SK-N-SH (cell line): ENCODE measurements around the gene CHDH. TPM values are rescaled to one million over a fixed set of nuclear protein-coding genes. Genes with fewer than 3 reads are reported as not detected.

Experiments
- CTCF ChIA-PET: fragments of 300-600, 350-600 bp; formaldehyde crosslinking; extraction: SDS; loops from one replicate; lab custom pipeline; 2021; lab: Yijun Ruan, JAX
- POLR2A ChIA-PET: fragments of 350-600 bp; sonication (Branson Sonifier 250); formaldehyde crosslinking; extraction: SDS; loops from one replicate; lab custom pipeline; 2020; ENCODE audit warnings: antibody characterized with exemption, inconsistent platforms; lab: Yijun Ruan, JAX
- DNase-seq: peaks from one replicate; pipeline ENCODE4 v3.0.0; 2012
- H2AFZ ChIP-seq: fragments of 200-600 bp; sonication (generic); 2 replicates; pipeline ENCODE4 v1.8.1; 2016; ENCODE audit warnings: antibody characterized with exemption, mild to moderate bottlenecking, low read depth
- H3F3A ChIP-seq: fragments of 200-600 bp; sonication (generic); replicated peaks from 2 replicates; pipeline ENCODE3; 2016; ENCODE audit warnings: antibody characterized with exemption, mild to moderate bottlenecking; ENCODE audit not compliant: insufficient read depth
- H3K27ac ChIP-seq, 2 experiments: fragments of 200-500 bp in 1 of 2; fragments of 200-600 bp in 1 of 2; sonication (Bioruptor generic) in 1 of 2; sonication (generic), shearing (Covaris generic) in 1 of 2; 2 replicates each; pipeline versions ENCODE4 v1.5.1 to v1.6.1; 2014 to 2016; ENCODE audit warnings: low read depth in 2 of 2, inconsistent platforms in 1 of 2, low read length in 1 of 2, mild to moderate bottlenecking in 1 of 2, mixed read lengths in 1 of 2
- H3K27me3 ChIP-seq: fragments of 200-600 bp; sonication (generic), shearing (Covaris generic); 2 replicates; pipeline ENCODE4 v1.6.1; 2016; ENCODE audit warnings: mixed run types; ENCODE audit not compliant: insufficient read depth
- H3K36me3 ChIP-seq, 2 experiments: fragments of 200-500 bp in 1 of 2; fragments of 200-600 bp in 1 of 2; sonication (Bioruptor generic) in 1 of 2; sonication (generic) in 1 of 2; replicated peaks in 1 of 2; 2 replicates each; pipeline versions ENCODE3 to v1.5.1; 2014 to 2016; ENCODE audit warnings: low read length in 1 of 2, mild to moderate bottlenecking in 1 of 2; ENCODE audit not compliant: insufficient read depth in 2 of 2, control insufficient read depth in 1 of 2
- H3K4me1 ChIP-seq, 2 experiments: fragments of 200-500 bp in 1 of 2; fragments of 200-600 bp in 1 of 2; sonication (Bioruptor generic) in 1 of 2; sonication (generic), shearing (Covaris generic) in 1 of 2; 2 replicates each; pipeline versions ENCODE4 v1.5.1 to v1.6.1; 2014 to 2016; ENCODE audit warnings: low read depth in 1 of 2, low read length in 1 of 2, mixed run types in 1 of 2; ENCODE audit not compliant: insufficient read depth in 2 of 2, control insufficient read depth in 1 of 2
- H3K4me2 ChIP-seq: fragments of 200-600 bp; sonication (generic), shearing (Covaris generic); 2 replicates; pipeline ENCODE4 v1.6.1; 2017; ENCODE audit warnings: mixed run types
- H3K4me3 ChIP-seq, 2 experiments: fragments of 200-500 bp in 1 of 2; fragments of 200-600 bp in 1 of 2; sonication (Bioruptor generic) in 1 of 2; sonication (generic), shearing (Covaris generic) in 1 of 2; 2 replicates each; pipeline versions ENCODE4 v1.5.1 to v1.8.1; 2014 to 2016; ENCODE audit warnings: low read depth in 2 of 2, inconsistent platforms in 1 of 2, low read length in 1 of 2, mild to moderate bottlenecking in 1 of 2, mixed read lengths in 1 of 2, moderate library complexity in 1 of 2
- H3K79me2 ChIP-seq: fragments of 200-600 bp; sonication (generic); 2 replicates; pipeline ENCODE4 v1.8.1; 2017; ENCODE audit warnings: mild to moderate bottlenecking; ENCODE audit not compliant: insufficient read depth
- H3K9ac ChIP-seq: fragments of 200-600 bp; sonication (generic); 2 replicates; pipeline ENCODE4 v1.6.1; 2017; ENCODE audit warnings: mixed run types
- H3K9me2 ChIP-seq: fragments of 200-600 bp; sonication (generic); 2 replicates; pipeline ENCODE4 v1.6.1; 2017; ENCODE audit warnings: mixed run types
- H3K9me3 ChIP-seq: fragments of 200-600 bp; sonication (generic); 2 replicates; pipeline ENCODE4 v1.6.1; 2017; ENCODE audit warnings: mixed run types, mild to moderate bottlenecking, moderate library complexity
- H4K20me1 ChIP-seq: fragments of 200-600 bp; sonication (generic); 2 replicates; pipeline ENCODE4 v1.6.1; 2017; ENCODE audit warnings: mild to moderate bottlenecking, mixed run types; ENCODE audit not compliant: insufficient read depth
- CHD2 ChIP-seq: fragments of 150-350 bp; IDR thresholded peaks from 2 replicates; pipeline ENCODE4 v1.6.1; 2018; ENCODE audit warnings: low read length; ENCODE audit not compliant: partially characterized antibody
- EZH2phosphoT487 ChIP-seq: fragments of 200-600 bp; sonication (generic); IDR thresholded peaks from 2 replicates; pipeline ENCODE4 v1.6.1; 2017; ENCODE audit warnings: low read depth, mixed run types, mild to moderate bottlenecking, antibody characterized with exemption, moderate library complexity, borderline replicate concordance
- FOSL2 ChIP-seq: IDR thresholded peaks from 2 replicates; pipeline ENCODE4 v1.4.0; 2012; ENCODE audit warnings: low read depth, mild to moderate bottlenecking, moderate library complexity, borderline replicate concordance
- MEF2A ChIP-seq: IDR thresholded peaks from 2 replicates; pipeline ENCODE4 v1.4.0; 2012; ENCODE audit warnings: low read depth, borderline replicate concordance
- NFIC ChIP-seq: IDR thresholded peaks from 2 replicates; pipeline ENCODE4 v1.4.0; 2012; ENCODE audit warnings: borderline replicate concordance
- RFX5 ChIP-seq: IDR thresholded peaks from 2 replicates; pipeline ENCODE4 v1.6.1; 2012; ENCODE audit warnings: mild to moderate bottlenecking, improper control_type of control experiment, low read length
- RXRA ChIP-seq: IDR thresholded peaks from 2 replicates; pipeline ENCODE4 v1.4.0; 2012; ENCODE audit warnings: low read depth, mild to moderate bottlenecking, borderline replicate concordance
- TAF1 ChIP-seq: IDR thresholded peaks from 2 replicates; pipeline ENCODE4 v1.6.1; 2012; ENCODE audit warnings: low read depth, mild to moderate bottlenecking, low read length, moderate library complexity, borderline replicate concordance
- WGBS: methylation state at CpG from one replicate; pipeline ENCODE4 v1.1.6; 2017; ENCODE audit warnings: low lambda C conversion rate; 5-methylcytosine and 5-hydroxymethylcytosine counted together
- polyA plus RNA-seq, 3 experiments: library from polyadenylated mRNA; depleted of rRNA; stranded (reverse); fragments of >200 nt; gene quantifications; 2 replicates each; pipeline ENCODE4 v1.2.3, GENCODE V29; 2012
- TF ChIP-seq, protein P1 (sequence below): IDR thresholded peaks from 2 replicates; pipeline ENCODE4 v1.4.0; 2012; ENCODE audit warnings: low read depth, borderline replicate concordance
- TF ChIP-seq, protein P2 (sequence below): IDR thresholded peaks from 2 replicates; pipeline ENCODE4 v1.6.1; 2012; ENCODE audit warnings: mild to moderate bottlenecking, low read depth, low read length, moderate library complexity
- TF ChIP-seq, protein P3 (sequence below): fragments of 200-600 bp; sonication (generic); IDR thresholded peaks from 2 replicates; pipeline ENCODE4 v1.6.1; 2017; ENCODE audit warnings: antibody characterized with exemption, mild to moderate bottlenecking, moderate library complexity
- TF ChIP-seq, protein P4 (sequence below): IDR thresholded peaks from 2 replicates; pipeline ENCODE4 v1.4.0; 2012; ENCODE audit warnings: low read depth

CHDH gene
- polyA plus RNA-seq, 1 of the 3 experiments (the other 2 are of a cell fraction) = 0.33 TPM

DNA sequence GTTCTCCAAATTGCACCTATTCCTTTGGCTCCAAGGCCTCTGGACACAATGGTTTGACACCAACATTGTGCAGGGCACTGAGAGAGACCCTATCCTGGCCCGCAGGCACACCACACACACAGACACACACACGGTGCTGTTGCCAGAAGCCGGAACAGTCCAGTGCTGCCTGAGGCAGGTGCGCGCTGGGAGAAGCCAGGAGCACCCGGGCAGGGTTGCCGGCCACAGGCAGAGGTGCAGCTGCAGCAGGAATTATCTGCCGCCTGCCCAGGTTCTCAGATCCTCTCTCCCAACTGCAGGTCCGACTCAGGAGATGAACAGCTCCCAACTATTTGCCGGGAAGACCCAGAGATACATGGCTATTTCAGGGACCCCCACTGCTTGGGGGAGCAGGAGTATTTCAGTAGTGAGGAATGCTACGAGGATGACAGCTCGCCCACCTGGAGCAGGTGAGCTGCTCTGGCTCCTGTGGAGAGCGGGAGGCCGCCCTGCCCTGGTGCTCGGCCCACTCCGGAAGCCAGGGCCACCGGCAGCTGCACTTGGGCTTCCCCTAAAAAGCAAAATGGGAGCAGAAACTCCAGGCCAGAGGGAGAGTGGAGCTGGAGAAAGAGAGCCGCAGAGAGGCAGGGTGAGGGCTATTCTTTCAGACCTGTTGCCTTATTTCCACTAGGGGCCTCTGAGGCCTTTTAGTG lies 42.9 kb downstream of the CHDH start:
- Histone ChIP-seq H3K79me2 (no peaks in the 10 kb centered on the region), H3K4me1 (peaks cover 18 to 26% of the 10 kb centered on the region in 2 experiments; a peak in 3 of 4 replicates), H3K27ac (no peak overlapping the region), H3K36me3 (no peaks in the 10 kb centered on the region), H3K27me3 (no peaks in the 10 kb centered on the region), H4K20me1 (no peaks in the 10 kb centered on the region), H3K9me2 (no peaks in the 10 kb centered on the region), H3K4me2 (no peak overlapping the region), H2AFZ (no peak overlapping the region), H3K4me3 (no peak overlapping the region), H3F3A (no peaks in the 10 kb centered on the region), H3K9ac (no peak overlapping the region), H3K9me3 (no peaks in the 10 kb centered on the region)
- TF ChIP-seq, protein P1, sequence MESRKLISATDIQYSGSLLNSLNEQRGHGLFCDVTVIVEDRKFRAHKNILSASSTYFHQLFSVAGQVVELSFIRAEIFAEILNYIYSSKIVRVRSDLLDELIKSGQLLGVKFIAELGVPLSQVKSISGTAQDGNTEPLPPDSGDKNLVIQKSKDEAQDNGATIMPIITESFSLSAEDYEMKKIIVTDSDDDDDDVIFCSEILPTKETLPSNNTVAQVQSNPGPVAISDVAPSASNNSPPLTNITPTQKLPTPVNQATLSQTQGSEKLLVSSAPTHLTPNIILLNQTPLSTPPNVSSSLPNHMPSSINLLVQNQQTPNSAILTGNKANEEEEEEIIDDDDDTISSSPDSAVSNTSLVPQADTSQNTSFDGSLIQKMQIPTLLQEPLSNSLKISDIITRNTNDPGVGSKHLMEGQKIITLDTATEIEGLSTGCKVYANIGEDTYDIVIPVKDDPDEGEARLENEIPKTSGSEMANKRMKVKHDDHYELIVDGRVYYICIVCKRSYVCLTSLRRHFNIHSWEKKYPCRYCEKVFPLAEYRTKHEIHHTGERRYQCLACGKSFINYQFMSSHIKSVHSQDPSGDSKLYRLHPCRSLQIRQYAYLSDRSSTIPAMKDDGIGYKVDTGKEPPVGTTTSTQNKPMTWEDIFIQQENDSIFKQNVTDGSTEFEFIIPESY = no peak
- TF ChIP-seq, protein P2, sequence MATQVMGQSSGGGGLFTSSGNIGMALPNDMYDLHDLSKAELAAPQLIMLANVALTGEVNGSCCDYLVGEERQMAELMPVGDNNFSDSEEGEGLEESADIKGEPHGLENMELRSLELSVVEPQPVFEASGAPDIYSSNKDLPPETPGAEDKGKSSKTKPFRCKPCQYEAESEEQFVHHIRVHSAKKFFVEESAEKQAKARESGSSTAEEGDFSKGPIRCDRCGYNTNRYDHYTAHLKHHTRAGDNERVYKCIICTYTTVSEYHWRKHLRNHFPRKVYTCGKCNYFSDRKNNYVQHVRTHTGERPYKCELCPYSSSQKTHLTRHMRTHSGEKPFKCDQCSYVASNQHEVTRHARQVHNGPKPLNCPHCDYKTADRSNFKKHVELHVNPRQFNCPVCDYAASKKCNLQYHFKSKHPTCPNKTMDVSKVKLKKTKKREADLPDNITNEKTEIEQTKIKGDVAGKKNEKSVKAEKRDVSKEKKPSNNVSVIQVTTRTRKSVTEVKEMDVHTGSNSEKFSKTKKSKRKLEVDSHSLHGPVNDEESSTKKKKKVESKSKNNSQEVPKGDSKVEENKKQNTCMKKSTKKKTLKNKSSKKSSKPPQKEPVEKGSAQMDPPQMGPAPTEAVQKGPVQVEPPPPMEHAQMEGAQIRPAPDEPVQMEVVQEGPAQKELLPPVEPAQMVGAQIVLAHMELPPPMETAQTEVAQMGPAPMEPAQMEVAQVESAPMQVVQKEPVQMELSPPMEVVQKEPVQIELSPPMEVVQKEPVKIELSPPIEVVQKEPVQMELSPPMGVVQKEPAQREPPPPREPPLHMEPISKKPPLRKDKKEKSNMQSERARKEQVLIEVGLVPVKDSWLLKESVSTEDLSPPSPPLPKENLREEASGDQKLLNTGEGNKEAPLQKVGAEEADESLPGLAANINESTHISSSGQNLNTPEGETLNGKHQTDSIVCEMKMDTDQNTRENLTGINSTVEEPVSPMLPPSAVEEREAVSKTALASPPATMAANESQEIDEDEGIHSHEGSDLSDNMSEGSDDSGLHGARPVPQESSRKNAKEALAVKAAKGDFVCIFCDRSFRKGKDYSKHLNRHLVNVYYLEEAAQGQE = no peak
- TF ChIP-seq, protein P3, sequence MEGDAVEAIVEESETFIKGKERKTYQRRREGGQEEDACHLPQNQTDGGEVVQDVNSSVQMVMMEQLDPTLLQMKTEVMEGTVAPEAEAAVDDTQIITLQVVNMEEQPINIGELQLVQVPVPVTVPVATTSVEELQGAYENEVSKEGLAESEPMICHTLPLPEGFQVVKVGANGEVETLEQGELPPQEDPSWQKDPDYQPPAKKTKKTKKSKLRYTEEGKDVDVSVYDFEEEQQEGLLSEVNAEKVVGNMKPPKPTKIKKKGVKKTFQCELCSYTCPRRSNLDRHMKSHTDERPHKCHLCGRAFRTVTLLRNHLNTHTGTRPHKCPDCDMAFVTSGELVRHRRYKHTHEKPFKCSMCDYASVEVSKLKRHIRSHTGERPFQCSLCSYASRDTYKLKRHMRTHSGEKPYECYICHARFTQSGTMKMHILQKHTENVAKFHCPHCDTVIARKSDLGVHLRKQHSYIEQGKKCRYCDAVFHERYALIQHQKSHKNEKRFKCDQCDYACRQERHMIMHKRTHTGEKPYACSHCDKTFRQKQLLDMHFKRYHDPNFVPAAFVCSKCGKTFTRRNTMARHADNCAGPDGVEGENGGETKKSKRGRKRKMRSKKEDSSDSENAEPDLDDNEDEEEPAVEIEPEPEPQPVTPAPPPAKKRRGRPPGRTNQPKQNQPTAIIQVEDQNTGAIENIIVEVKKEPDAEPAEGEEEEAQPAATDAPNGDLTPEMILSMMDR = no peak
- TF ChIP-seq CHD2 (no peak), RXRA (no peak), MEF2A (no peak), RFX5 (no peak), TAF1 (no peak), NFIC (no peak), EZH2phosphoT487 (no peak), FOSL2 (no peak)
- TF ChIP-seq, protein P4, sequence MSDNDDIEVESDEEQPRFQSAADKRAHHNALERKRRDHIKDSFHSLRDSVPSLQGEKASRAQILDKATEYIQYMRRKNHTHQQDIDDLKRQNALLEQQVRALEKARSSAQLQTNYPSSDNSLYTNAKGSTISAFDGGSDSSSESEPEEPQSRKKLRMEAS = no peak
- POLR2A ChIA-PET = no interaction called here
- CTCF ChIA-PET = interaction anchor here (0.8 kb wide), 2 partner anchors 19 to 93 kb away, joined by 3 read pairs; no protein-coding TSS in a partner anchor
- DNase-seq = no peak
- WGBS = 87% methylated on average over 15 of the region's 18 CpGs
